GM04504 (cell line): Measurements from ENCODE around the gene NXPE4.
"Not testable (repeated sequence)": the region's sequence is repeated elsewhere in the genome, so short reads cannot be mapped to it uniquely, and the experiment has no call there.

Experiments used
- DNase-seq: peaks from one replicate; pipeline ENCODE4 v3.0.0-alpha.2; 2012; ENCODE audit warnings: low read depth

NXPE4 gene

GRCh38 chr11:114610550-114610949 is 15.0 kb upstream of the NXPE4 start:
- DNase-seq: no peak

- DNase-seq: no peak
Measured at GRCh38 chr11:114609429-114609828, 13.8 kb upstream of the NXPE4 start.

GRCh38 chr11:114608605-114609004 is 13.0 kb upstream of the NXPE4 start:
- DNase-seq: not testable (repeated sequence)

- DNase-seq: no peak
Measured at GRCh38 chr11:114607753-114608459, 12.3 kb upstream of the NXPE4 start.

GRCh38 chr11:114606802-114607075 is 11.2 kb upstream of the NXPE4 start:
- not testable (repeated sequence) for DNase-seq

- no peak for DNase-seq
Measured at GRCh38 chr11:114606003-114606801, 10.6 kb upstream of the NXPE4 start.

GRCh38 chr11:114605370-114605769 is 9.8 kb upstream of the NXPE4 start:
- no peak for DNase-seq

GRCh38 chr11:114604886-114605285 is 9.3 kb upstream of the NXPE4 start:
- DNase-seq: no peak

- DNase-seq: no peak
Measured at GRCh38 chr11:114604179-114604813, 8.7 kb upstream of the NXPE4 start.

GRCh38 chr11:114603151-114603550 is 7.6 kb upstream of the NXPE4 start:
- not testable (repeated sequence) for DNase-seq

- no peak for DNase-seq
Measured at GRCh38 chr11:114598461-114598860, 2.9 kb upstream of the NXPE4 start.

GRCh38 chr11:114596175-114596919 is 761 bp upstream of the NXPE4 start:
- DNase-seq: no peak

GRCh38 chr11:114594703-114595102 is 883 bp downstream of the NXPE4 start:
- DNase-seq: no peak

- no peak for DNase-seq
Measured at GRCh38 chr11:114587398-114587953, 8.1 kb downstream of the NXPE4 start.

- no peak for DNase-seq
Measured at GRCh38 chr11:114586797-114587196, 8.8 kb downstream of the NXPE4 start.

- DNase-seq: no peak
Measured at GRCh38 chr11:114571712-114572111, 23.9 kb downstream of the NXPE4 start.

GRCh38 chr11:114569801-114570200 is 25.8 kb downstream of the NXPE4 start:
- DNase-seq: no peak

- DNase-seq: no peak
Measured at GRCh38 chr11:114566276-114566675, 29.3 kb downstream of the NXPE4 start.

GRCh38 chr11:114564831-114565230 is 30.8 kb downstream of the NXPE4 start:
- DNase-seq: no peak

GRCh38 chr11:114563077-114563476 is 32.5 kb downstream of the NXPE4 start:
- no peak for DNase-seq

- no peak for DNase-seq
Measured at GRCh38 chr11:114562166-114562916, 33.2 kb downstream of the NXPE4 start.
